GM23338 (cell line): ENCODE measurements around the gene BBX. TPM values are rescaled to one million over a fixed set of nuclear protein-coding genes. Genes with fewer than 3 reads are reported as not detected.

Experiments
- ATAC-seq: fragments of 200-7000 bp; cut with Tn5 transposase; 3 replicates; pipeline ENCODE4 v1.9.1; 2020
- DNase-seq: peaks from one replicate; pipeline ENCODE4 v3.0.0-alpha.2; 2015; ENCODE audit warnings: low spot score
- H2AFZ ChIP-seq: fragments of 200-600 bp; sonication (generic); 2 replicates; pipeline ENCODE4 v1.8.0; 2016; ENCODE audit warnings: antibody characterized with exemption, mild to moderate bottlenecking, moderate library complexity
- H3F3A ChIP-seq: fragments of 200-600 bp; sonication (generic); replicated peaks from 2 replicates; pipeline ENCODE4 v1.8.0; 2017; ENCODE audit warnings: antibody characterized with exemption, mixed run types, low read depth
- H3K27ac ChIP-seq: fragments of 200-600 bp; sonication (generic); 2 replicates; pipeline ENCODE4 v1.6.1; 2016; ENCODE audit warnings: low read depth
- H3K27me3 ChIP-seq: fragments of 200-600 bp; sonication (generic); 2 replicates; pipeline ENCODE4 v1.8.0; 2016; ENCODE audit warnings: mild to moderate bottlenecking, mixed run types, moderate library complexity; ENCODE audit not compliant: insufficient read depth
- H3K36me3 ChIP-seq: fragments of 200-600 bp; sonication (generic); 2 replicates; pipeline ENCODE4 v1.8.0; 2016; ENCODE audit warnings: mild to moderate bottlenecking; ENCODE audit not compliant: insufficient read depth
- H3K4me1 ChIP-seq: fragments of 200-600 bp; sonication (generic); 2 replicates; pipeline ENCODE4 v1.8.0; 2016; ENCODE audit warnings: mild to moderate bottlenecking, moderate library complexity; ENCODE audit not compliant: insufficient read depth
- H3K4me2 ChIP-seq: fragments of 200-600 bp; sonication (generic); 2 replicates; pipeline ENCODE4 v1.7.1; 2017; ENCODE audit warnings: mixed run types
- H3K4me3 ChIP-seq: fragments of 200-600 bp; sonication (generic); 2 replicates; pipeline ENCODE4 v1.6.1; 2016; ENCODE audit warnings: mixed run types
- H3K79me2 ChIP-seq: fragments of 200-600 bp; sonication (generic); replicated peaks from 2 replicates; pipeline ENCODE4 v1.8.0; 2017; ENCODE audit warnings: mild to moderate bottlenecking; ENCODE audit not compliant: insufficient read depth
- H3K9me2 ChIP-seq: fragments of 200-600 bp; sonication (generic); 2 replicates; pipeline ENCODE4 v1.8.0; 2017; ENCODE audit not compliant: insufficient read depth
- H4K20me1 ChIP-seq: fragments of 200-600 bp; sonication (generic); replicated peaks from 2 replicates; pipeline ENCODE4 v1.8.0; 2017; ENCODE audit warnings: mild to moderate bottlenecking; ENCODE audit not compliant: insufficient read depth
- H3K27ac Mint-ChIP-seq: 2 replicates; pipeline ENCODE4 v1.8.0; 2020; ENCODE audit warnings: inconsistent platforms, mild to moderate bottlenecking, moderate library complexity, mixed read lengths
- H3K27me3 Mint-ChIP-seq: 3 replicates; pipeline ENCODE4 v1.8.0; 2022; ENCODE audit warnings: low read depth, mild to moderate bottlenecking, moderate library complexity, mixed read lengths, inconsistent platforms; ENCODE audit not compliant: insufficient read depth, poor library complexity
- H3K36me3 Mint-ChIP-seq: 3 replicates; pipeline ENCODE4 v1.8.0; 2021; ENCODE audit warnings: low read depth, mild to moderate bottlenecking, inconsistent platforms, moderate library complexity, mixed read lengths
- H3K4me1 Mint-ChIP-seq: 3 replicates; pipeline ENCODE4 v1.8.0; 2020; ENCODE audit warnings: mild to moderate bottlenecking, inconsistent platforms, mixed read lengths
- H3K4me3 Mint-ChIP-seq: 3 replicates; pipeline ENCODE4 v1.8.0; 2021; ENCODE audit warnings: moderate library complexity, mild to moderate bottlenecking, inconsistent platforms, mixed read lengths
- H3K9me3 Mint-ChIP-seq: 3 replicates; pipeline ENCODE4 v1.8.0; 2020; ENCODE audit warnings: moderate library complexity, mild to moderate bottlenecking, inconsistent platforms, mixed read lengths
- CREB1 ChIP-seq: fragments of 250-450 bp; sonication (Bioruptor Pico); IDR thresholded peaks from 2 replicates; pipeline ENCODE4 v1.5.0; 2020; ENCODE audit warnings: low read depth, mild to moderate bottlenecking, moderate library complexity
- CTCF ChIP-seq, 2 experiments: fragments of 200-600 bp in 1 of 2; sonication (generic) in 1 of 2; conservative IDR thresholded peaks; 2 replicates each; pipeline versions ENCODE4 v1.5.1 to v1.6.1; 2016 to 2017; ENCODE audit warnings: antibody characterized with exemption in 2 of 2, low read depth in 2 of 2, mild to moderate bottlenecking in 2 of 2, moderate library complexity in 1 of 2
- ETS1 ChIP-seq: IDR thresholded peaks from 2 replicates; pipeline ENCODE4 v1.6.1; 2016; ENCODE audit warnings: antibody characterized with exemption
- EZH2 ChIP-seq: fragments of 200-600 bp; sonication (generic); IDR thresholded peaks from one replicate; pipeline ENCODE4 v1.8.0; 2017; ENCODE audit warnings: antibody characterized with exemption, mild to moderate bottlenecking, low read depth; ENCODE audit not compliant: unreplicated experiment
- EZH2phosphoT487 ChIP-seq: fragments of 200-600 bp; sonication (generic); IDR thresholded peaks from one replicate; pipeline ENCODE4 v1.8.1; 2018; ENCODE audit warnings: antibody characterized with exemption; ENCODE audit not compliant: unreplicated experiment
- JUNB ChIP-seq: IDR thresholded peaks from one replicate; pipeline ENCODE4 v1.6.1; 2016; ENCODE audit warnings: antibody characterized with exemption; ENCODE audit not compliant: unreplicated experiment
- NANOG ChIP-seq: IDR thresholded peaks from 2 replicates; pipeline ENCODE4 v1.6.1; 2016; ENCODE audit warnings: antibody characterized with exemption, borderline replicate concordance
- POLR2AphosphoS5 ChIP-seq: IDR thresholded peaks from 2 replicates; pipeline ENCODE4 v1.6.1; 2016; ENCODE audit warnings: antibody characterized with exemption, low read depth
- REST ChIP-seq: IDR thresholded peaks from one replicate; pipeline ENCODE4 v1.6.1; 2018; ENCODE audit warnings: antibody characterized with exemption; ENCODE audit not compliant: unreplicated experiment
- STAT1 ChIP-seq: IDR thresholded peaks from one replicate; pipeline ENCODE4 v1.6.1; 2016; ENCODE audit warnings: antibody characterized with exemption; ENCODE audit not compliant: unreplicated experiment
- ZNF114 ChIP-seq: fragments of 250-450 bp; sonication (Bioruptor Pico); IDR thresholded peaks from 2 replicates; pipeline ENCODE4 v1.5.0; 2020; ENCODE audit warnings: mild to moderate bottlenecking, moderate library complexity
- ZNF331 ChIP-seq: fragments of 250-450 bp; sonication (Bioruptor Pico); IDR thresholded peaks from 2 replicates; pipeline ENCODE4 v1.5.0; 2020; ENCODE audit warnings: low read depth, mild to moderate bottlenecking, moderate library complexity
- polyA plus RNA-seq: library from polyadenylated mRNA; unstranded; fragments of >200 nt; fragmentation: Nextera tagmentation; extraction: Ambion mirVana; gene quantifications from 2 replicates; pipeline ENCODE4 v1.2.1, GENCODE V29; 2016
- total RNA-seq: library from RNA; depleted of rRNA; stranded (reverse); fragments of >200 nt; shearing (Covaris generic); gene quantifications from 2 replicates; pipeline ENCODE4 v1.2.3, GENCODE V29; 2014

The BBX gene
- total and polyA plus RNA-seq, 2 experiments from 2014 or later, result 35.2 to 44.1 TPM

GRCh38 chr3:107545680-107546120 lies 22.9 kb downstream of the BBX start:
- Mint-ChIP-seq H3K27me3 (no peaks in the 10 kb centered on the region), H3K9me3 (no peaks in the 10 kb centered on the region), H3K4me3 (no peak overlapping the region), H3K4me1 (peaks cover 14% of the 10 kb centered on the region; the same call in 2 of the 3 replicates), H3K27ac (peak overlapping the region; percentile 64; the same call in 1 of the 2 replicates), H3K36me3 (peaks cover 13% of the 10 kb centered on the region)
- Histone ChIP-seq H3F3A (no peaks in the 10 kb centered on the region), H3K36me3 (no peaks in the 10 kb centered on the region; the same call in 1 of the 2 replicates), H3K79me2 (peaks cover 34% of the 10 kb centered on the region), H3K27me3 (no peaks in the 10 kb centered on the region), H3K4me3 (no peak overlapping the region), H3K4me1 (no peaks in the 10 kb centered on the region), H3K4me2 (no peak overlapping the region), H2AFZ (no peak overlapping the region), H3K9me2 (no peaks in the 10 kb centered on the region), H4K20me1 (no peaks in the 10 kb centered on the region), H3K27ac (no peak overlapping the region)
- no peak for TF ChIP-seq ZNF331
- no peak for TF ChIP-seq POLR2AphosphoS5
- no peak for TF ChIP-seq ETS1
- TF ChIP-seq EZH2, result no peak
- TF ChIP-seq EZH2phosphoT487, result no peak
- TF ChIP-seq JUNB, result no peak
- TF ChIP-seq STAT1, result no peak
- no peak for TF ChIP-seq ZNF114 (CRISPR knock-in tag)
- TF ChIP-seq REST, result no peak
- no peak for TF ChIP-seq NANOG
- no peak for TF ChIP-seq CREB1 (CRISPR knock-in tag)
- TF ChIP-seq CTCF (conservative IDR thresholded peaks at IDR 0.05; ENCODE audit: low read depth in 2 of 2), result no peak
- no peak for ATAC-seq
- DNase-seq, result no peak
